ENCODE data around the gene PLB1.

PLB1 gene

GRCh38 chr2:28628987-28629386, 133.1 kb downstream of the PLB1 start:
- no peak for DNase-seq (ENCODE audit: low read depth)

DNA sequence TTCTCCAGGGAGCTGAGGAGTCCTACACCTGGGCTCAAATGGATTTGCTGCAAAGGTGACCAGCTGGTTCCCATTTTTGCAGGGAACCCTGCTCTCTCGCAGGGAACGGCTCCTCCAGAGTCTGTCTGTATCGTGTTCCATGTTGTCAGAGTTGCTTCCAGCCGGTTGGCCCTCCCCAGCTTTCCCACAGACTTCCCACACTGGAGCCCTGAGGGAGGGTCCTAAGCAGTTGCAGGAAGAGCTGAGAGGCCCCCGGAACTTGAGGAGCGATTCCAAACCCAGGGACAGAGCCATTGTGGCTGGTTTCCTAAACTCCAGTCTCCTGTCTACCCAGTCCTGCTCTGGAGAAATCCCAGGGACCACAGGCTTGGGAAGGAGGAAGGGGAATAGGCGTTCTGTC, 134.1 kb downstream of the PLB1 start:
- DNase-seq (ENCODE audit: low read depth): no peak

DNA sequence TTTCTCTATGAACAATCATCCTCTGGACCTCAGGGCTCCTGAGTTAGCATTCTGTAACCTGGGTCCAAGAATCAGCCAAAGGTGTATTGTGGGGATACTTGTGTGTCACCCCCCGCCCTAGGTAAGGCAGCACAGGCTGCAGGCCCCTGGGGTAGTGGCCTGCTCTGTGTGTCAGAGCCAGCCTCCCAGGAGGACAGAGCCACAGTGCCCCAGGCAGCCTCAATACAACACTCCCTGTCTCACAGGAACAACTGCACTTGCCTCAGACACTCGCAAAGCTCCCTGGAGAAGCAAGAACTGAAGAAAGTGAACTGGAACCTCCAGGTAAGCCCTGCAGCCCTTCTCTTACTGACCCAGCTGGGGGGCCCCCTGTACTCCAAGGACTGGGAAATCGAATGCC, 134.5 kb downstream of the PLB1 start:
- DNase-seq (ENCODE audit: low read depth): no peak

DNA sequence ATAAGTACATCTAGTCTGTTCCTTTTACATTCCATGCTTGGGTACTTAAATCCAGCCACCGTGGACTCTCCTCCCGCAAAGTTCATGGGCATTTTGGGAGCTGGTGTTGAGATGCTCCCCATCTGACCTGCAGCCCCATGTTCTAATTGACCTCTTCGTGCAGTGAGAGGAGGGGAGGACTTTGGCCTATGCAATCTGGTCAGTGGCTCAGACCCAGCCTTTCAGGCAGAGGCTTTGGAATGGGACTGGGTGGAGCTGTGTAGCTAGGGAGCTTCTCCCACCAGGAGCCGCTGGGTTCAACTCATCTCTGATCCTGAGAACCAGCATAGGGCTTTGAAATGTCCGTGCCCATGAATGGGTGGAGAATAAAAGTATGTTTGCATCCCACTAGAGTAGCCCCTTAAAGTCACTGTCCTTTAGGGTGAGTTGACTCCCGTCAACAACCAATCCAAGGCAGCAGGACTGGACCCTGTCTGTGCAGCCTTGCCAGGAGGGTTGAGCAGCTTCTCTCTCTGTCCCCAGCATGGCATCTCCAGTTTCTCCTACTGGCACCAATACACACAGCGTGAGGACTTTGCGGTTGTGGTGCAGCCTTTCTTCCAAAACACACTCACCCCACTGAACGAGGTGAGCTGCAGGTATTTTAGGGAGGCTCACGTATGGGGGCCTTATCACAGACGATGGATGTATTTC, 135.8 kb downstream of the PLB1 start:
- DNase-seq (ENCODE audit: low read depth): no peak

GRCh38 chr2:28632791-28633190, 136.9 kb downstream of the PLB1 start:
- no peak for DNase-seq (ENCODE audit: low read depth)

DNA sequence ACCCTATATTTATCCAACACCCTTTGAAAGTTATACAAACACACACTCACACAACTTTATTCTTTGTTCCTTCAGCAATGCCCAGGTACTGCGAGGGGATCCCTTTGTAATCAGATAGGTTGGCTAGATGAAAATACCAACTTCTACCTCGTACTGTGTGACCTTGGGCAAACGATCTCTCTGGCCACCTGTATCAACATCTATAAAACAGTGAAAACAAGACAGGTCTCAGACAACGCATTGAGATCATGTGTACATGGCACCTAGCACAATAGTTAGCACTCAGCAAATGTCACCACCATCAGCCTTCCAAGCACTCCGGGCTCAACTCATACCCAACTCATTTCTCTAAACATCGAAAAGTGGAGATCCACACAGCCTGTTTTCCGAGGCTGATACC, 137.3 kb downstream of the PLB1 start:
- DNase-seq (ENCODE audit: low read depth): no peak

DNA sequence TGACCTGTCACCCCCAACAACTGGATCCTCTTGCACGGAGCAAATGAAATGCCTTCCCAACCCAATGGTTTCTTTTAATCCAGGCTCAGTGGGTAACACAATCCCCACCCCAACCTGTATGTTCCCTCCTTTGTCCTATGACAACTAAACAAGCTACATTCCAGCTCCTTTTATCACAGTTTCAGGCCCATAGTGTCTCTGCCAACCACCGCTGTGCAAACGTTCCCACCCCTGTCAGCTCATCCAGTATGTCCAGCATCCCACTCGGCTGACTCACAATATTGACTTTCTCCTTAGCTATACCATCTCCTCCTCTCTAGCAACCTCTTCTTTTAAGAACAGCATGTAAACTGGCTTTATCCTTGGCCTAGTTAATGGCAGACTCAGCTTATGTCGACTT, 137.9 kb downstream of the PLB1 start:
- DNase-seq (ENCODE audit: low read depth): no peak

DNA sequence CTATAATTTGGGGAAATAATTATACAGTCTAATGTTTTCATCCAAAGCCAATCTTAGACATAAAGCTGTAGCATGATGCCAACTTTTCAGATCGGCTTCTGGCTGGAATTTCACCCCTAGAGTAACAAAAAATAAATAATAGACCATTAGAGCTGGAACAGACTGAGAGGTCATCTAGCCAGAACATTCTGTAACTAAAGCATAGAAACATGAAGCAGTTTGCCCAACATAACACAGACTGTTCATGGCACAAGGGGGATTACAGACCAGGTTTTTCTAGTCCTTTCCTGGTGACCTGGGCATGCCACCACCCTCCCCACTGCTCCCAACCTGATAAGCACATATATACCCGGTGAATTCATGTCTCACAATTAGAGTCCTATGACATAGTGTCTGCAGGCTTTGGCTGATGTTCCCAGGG, 139.3 kb downstream of the PLB1 start:
- no peak for DNase-seq (ENCODE audit: low read depth)

DNA sequence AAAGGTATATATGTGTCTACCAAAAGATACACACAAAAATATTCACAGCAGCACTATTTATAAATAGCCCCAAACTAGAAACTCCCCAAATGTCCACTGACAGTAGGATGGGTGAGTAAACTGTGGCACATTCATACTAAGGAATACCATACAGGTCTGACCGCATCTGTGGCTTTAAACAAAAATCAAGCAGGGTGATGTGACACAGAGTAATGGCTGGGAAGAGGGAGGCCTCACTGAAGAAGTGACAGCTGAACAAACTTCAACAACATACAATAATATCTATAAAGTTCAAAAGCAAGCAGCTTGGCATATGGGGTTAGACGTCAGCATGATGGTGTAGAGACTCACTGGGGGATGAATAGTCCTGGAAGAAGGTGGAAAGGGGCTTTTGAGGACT, 140.6 kb downstream of the PLB1 start:
- no peak for DNase-seq (ENCODE audit: low read depth)

- DNase-seq (ENCODE audit: low read depth): no peak
These were observed 141.5 kb downstream of the PLB1 start for GRCh38 chr2:28637066-28638047.

GRCh38 chr2:28638102-28638501, 142.2 kb downstream of the PLB1 start:
- no peak for DNase-seq (ENCODE audit: low read depth)

DNA sequence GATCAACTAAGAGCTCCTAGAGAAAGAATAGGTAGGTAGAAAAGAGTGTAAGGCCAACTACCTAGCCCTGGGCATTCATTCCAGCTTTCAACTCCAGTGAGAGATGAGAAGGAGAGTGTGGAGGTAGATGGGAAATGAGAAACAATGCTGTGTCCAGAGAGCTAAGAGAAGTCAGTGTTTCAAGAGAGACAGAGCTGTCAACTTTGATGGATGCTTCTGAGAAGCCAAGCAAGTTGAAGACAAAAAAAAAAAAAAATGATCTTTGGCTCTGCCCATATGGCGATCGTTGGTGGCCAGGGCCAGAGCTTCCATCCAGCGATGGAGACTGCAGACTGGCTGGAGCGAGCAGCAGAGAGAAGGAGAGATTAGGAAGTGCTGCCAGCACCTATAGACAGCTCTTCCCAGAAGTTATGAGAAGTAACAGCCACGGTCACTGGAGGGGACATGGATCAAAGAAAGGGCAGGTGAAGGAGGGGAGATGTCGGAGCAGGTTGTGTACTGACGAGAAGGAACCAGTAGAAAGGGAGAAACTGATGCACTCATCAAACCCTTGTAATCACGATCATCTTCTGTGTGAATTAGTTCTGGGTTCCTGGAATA, 143.3 kb downstream of the PLB1 start:
- no peak for DNase-seq (ENCODE audit: low read depth)

DNA sequence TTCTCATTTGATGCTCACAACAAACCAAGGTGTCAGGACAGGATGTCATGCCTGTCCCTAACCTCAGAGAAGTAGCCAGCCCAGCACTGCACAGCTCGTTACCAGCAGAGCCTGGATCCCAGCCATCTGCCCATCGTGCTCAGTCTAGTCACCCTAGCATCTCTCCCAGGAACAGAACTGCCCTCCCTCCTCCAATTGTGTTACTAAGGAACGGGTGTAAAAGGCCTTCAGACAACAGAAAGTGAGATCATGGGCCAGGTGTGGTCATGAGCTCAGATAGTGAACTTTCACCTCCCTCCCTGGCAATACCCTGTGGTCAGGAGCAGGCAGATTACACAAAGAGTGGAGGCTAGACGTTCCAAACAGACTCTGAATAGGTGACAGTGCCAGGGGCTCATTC, 144.0 kb downstream of the PLB1 start:
- no peak for DNase-seq (ENCODE audit: low read depth)

GRCh38 chr2:28640260-28640907, 144.5 kb downstream of the PLB1 start:
- DNase-seq (ENCODE audit: low read depth): no peak

- no peak for DNase-seq (ENCODE audit: low read depth)
These were observed 145.0 kb downstream of the PLB1 start for GRCh38 chr2:28640908-28641300.

DNA sequence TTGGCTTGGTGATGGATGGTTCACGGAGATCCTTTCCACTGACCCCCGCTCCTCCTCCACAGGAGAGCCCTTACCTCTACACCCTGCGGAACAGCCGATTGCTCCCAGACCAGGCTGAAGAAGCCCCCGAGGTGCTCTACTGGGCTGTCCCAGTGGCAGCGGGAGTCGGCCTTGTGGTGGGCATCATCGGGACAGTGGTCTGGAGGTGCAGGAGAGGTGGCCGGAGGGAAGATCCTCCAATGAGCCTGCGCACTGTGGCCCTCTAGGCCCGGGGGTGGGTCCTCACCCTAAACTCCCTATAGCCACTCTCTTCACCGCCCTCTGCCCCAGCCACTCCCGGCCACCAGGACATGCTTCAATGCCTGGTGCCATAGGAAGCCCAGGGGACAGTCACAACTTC, 146.9 kb downstream of the PLB1 start:
- DNase-seq (ENCODE audit: low read depth): no peak

- no peak for DNase-seq (ENCODE audit: low read depth)
These were observed 147.5 kb downstream of the PLB1 start for GRCh38 chr2:28643327-28643726.

DNA sequence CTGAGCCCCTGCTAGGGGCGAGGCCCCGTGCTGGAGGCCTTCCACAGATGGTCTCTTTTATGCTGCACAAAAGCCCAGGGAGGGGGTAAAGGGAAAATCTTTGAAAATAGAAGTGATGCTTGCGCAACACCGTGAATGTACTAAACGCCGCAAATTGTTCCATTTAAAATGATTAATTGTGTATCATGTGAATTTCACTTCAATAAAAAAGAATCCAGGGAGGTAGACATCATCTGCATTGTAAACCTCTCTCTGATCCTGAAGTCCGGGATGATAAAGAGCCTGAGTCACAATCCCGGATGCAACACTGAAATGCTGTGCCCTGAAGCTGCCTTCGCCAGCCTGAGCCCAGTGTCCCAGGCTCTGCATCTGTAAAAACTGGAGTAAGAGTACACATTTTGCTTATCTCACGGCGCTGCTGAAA, 148.1 kb downstream of the PLB1 start:
- no peak for DNase-seq (ENCODE audit: low read depth)

DNA sequence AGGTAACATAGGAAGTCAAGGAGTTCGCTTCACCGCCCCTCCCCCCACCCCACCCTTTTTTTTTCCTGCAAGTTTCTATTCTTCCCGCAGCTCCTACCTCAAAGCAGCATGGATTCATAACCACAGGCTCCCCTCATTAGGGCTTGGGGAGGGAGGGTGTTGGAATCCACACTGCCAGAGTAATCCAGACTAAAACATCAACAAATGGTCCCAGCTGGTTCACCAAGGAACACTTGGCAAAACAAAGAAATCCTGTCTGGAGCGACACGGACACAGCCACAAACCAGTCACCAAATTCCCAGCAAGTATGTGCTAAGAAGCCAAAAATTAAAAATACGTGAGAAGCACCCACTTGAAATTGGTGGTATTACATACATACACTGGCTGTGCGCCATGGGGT, 148.9 kb downstream of the PLB1 start:
- no peak for DNase-seq (ENCODE audit: low read depth)

GRCh38 chr2:28645553-28645952, 149.7 kb downstream of the PLB1 start:
- no peak for DNase-seq (ENCODE audit: low read depth)

- DNase-seq (ENCODE audit: low read depth): no peak
These were observed 151.8 kb downstream of the PLB1 start for GRCh38 chr2:28647682-28648081.

DNA sequence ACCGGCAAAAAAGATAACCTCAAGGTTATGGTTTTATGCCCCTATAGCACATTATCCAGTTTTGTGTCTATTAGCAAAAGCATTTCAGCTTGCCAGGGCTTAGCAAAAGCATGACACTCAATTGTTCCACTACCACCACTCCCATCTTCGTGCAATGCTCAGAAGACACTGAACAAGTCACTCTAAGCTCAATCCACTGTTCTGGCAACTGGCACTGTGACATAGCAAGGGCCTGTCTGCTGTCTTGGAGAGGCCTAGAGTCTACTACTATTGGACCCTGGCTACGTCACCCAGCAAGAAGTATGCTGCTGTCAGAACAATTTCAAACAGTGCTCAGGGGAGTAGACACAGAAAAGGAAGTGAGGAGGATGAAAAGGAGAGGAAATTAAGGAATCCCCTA, 152.3 kb downstream of the PLB1 start:
- DNase-seq (ENCODE audit: low read depth): no peak
